GM21515 (cell line): ENCODE data around the gene NPPB.

Source experiments
- ATAC-seq: cut with Tn5 transposase; IDR thresholded peaks from one replicate; pipeline ENCODE4 v1.9.1; 2021; ENCODE audit not compliant: unreplicated experiment

NPPB gene

DNA sequence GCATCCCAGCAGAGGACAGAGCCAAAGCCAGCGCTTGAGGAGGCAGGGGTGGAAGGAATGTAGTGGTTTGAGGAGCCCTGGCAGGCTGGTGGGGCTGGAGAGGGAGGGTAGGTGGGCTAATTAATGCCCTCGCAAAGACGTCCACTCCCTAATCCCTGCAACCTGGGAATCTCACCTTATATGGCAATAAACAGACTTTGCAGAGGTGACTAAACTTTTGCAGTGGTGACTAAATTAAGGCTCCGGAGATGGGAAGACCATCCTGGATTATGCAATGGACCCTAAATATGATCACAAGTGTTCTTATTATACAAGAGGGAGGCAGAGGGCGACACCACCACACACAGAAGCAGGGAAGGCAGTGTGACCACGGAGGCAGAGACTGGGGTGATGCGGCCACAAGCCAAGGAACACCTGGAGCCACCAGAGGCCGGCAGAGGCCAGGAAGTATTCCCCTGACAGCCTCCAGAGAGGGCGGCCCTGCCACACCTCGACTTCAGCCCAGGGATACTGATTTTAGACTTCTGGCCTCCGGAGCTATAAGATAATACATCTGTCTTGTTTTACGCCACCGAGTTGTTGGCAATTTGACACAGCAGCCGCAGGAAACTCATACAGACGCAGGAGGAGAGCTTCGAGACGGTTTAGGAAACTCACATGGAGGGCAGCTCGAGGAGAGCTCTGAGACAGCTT, 23.1 kb upstream of the NPPB start:
- no peak for ATAC-seq

DNA sequence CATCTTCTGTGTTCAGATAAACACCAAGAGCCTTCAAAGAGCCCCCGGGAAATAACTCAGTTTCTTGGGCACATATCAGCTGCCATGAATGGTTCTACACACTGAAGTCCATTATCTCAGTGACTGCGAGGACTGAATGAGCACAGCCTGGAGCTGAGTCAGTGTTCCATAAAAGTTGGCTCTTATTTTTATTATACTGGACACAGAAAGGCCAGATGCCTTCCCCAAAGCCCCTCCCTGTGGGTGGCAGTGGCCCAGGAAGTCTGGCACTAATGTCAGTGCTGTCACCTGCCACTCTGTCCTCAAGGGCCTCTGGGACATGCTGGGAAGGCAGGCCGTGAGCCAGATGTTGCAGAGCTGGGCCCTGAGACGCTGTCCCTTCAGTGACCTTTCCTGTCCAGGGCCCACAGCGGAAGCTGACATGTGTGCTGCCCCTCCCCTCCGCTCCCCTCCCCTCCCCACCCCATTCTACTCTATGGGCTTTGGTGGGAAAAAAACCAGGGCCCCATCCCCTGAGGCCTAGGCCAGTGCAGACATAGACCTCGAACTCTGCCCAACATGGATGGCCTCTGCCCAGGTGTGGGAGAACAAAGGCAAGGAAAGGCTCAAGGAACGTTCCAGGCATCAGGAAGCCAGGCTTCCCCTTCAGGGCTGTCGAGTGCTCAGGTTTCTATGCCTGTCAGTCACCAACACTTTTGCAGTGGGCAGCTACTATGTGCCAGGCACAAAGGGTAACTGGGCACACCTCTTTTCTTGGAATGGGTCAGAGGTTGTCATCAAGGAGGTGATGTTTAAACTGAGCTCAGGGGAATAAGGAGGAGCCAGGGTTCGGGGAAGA, 22.4 kb upstream of the NPPB start:
- no peak for ATAC-seq

DNA sequence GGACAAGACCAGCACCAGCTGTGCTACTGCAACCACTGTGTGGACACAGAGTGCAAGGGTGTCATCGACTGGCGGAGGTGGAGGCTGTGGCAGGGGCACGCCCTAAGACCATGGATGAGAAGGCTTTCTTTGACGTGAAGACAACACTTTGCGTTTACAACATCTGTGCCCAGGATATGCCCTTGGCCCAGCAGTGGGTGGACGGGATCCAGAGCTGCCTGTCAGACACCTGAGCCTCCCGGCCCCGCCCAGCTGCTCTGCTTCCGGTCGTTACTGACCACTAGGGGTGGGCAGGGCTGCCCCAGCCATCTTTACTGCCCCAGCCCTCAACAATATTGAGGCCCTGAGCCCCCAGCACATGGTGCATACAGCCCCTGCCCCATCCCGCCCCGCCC, 21.4 kb upstream of the NPPB start:
- ATAC-seq, result no peak

DNA sequence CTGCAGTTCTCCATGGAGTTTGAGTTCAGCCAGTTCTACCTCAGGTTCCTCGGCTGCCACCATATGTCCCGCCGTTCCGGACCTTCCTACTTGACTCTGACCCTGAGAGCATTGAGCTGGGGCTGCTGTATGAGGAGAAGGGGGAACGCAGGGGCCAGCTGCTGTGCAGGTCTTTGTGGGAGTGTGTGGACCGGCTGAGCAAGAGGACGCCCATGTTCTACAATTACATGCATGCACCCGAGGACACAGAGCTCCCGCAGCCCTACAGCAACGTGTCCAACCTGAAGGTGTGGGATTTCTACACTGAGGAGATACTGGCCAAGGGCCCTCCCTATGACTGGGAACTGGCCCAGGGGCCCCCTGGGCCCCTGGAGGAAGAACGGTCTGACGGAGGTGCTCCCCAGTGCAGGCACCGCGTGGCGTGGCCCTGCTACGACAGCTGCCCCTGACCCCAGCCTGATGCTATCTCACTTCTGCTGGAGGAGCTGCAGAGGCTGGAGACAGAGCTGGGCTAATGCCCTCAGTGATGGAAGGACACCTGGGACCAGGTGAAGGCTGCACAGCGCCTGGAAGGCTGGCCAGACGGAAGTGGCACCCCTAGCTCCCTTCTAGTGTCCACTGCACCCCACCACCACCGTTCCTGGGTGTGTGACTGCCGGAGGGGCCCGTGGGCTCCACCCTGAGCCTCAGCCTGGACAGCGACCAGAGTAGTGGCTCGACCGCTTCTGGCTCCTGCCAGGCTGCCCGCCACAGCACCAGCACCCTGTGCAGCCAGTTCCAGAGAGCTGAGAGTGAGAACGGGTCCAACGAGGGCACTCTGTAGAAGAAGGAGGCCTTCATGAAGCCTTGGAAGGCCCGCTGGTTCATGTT, 20.8 kb upstream of the NPPB start:
- ATAC-seq, result no peak

DNA sequence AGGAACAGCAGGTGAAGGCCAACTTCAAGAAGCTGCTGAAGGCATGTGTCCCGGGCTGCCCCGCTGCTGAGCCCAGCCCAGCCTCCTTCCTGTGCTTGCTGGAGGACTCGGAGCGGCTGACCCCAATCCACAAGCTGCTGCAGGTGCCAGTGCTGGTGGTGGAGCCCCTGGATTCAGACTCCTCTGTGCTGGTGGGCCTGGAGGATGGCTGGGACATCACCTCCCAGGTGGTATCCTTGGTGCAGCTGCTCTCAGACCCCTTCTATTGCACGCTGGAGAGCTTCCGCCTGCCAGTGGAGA, 20.1 kb upstream of the NPPB start:
- ATAC-seq, result no peak

DNA sequence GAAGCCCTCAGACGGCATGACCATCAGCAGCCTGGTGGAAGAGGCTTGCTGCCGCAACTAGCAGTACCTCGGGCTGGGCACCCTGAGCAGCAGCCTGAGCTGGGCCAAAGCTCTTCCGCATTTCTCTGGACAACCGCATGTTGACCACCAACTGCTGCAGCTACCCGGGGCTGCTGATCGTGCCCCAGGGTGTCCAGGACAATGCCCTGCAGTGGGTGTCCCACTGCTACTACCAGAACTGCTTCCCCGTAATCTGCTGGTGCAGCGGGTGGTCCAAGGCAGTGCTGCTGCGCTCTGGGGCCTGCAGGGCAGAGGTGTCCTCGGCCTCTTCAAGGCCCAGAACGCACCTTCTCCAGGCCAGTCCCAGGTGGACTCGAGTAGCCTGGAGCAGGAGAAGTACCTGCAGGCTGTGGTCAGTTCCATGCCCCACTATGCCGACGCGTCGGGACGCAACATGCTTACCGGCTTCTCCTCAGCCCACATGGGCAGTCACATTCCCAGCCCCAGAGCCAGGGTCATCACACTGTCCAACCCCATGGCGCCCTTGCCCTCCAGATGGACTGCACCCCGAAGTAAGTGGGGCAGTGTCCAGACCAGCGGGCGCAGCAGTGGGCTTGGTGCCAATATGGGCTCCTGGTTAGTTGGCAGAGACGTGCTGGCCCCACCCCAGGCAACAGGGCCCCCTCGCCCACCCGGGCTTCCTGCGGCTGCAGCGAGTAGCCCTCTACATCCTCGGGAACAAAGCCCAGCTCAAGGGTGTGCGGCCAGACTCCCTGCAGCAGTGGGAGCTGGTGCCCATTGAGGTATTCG, 19.5 kb upstream of the NPPB start:
- no peak for ATAC-seq

DNA sequence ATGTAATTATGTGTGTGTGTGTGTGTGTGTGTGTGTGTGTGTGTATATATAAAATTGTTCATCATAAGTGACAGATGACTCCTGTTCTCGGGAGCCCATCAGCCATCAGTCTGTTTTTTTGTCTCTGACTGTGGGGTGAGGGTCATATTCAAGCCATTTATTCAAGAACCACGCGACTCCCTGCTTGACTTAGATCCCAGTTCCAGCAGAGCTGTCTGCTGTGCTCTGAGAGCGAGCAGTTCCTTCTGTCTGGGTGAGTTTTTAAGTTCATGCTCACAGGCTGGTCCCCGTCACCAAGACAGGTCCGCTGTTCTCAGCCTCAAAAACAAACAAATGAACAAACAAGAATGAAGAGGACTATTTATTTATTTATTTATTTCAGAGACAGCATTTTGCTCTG, 18.3 kb upstream of the NPPB start:
- ATAC-seq, result no peak

DNA sequence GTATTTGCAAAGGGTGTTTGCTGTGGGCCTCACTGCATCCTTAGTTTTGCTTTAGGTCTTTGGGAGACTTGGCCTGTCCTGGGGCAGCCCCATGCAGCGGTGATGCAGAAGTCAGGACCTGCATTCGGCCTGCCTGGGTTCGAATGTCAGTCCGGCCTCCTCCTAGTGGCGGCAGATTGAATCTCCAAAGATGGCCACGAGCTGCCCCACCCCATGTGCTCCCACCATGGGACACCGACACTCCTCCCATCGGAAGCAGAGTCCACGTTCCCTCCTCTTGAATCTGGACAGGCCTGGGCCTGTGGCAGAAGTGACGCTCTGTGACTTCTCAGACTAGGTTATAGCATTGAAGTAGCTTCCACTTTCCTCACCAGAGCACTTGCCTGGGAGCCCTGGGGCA, 16.3 kb upstream of the NPPB start:
- ATAC-seq, result no peak

DNA sequence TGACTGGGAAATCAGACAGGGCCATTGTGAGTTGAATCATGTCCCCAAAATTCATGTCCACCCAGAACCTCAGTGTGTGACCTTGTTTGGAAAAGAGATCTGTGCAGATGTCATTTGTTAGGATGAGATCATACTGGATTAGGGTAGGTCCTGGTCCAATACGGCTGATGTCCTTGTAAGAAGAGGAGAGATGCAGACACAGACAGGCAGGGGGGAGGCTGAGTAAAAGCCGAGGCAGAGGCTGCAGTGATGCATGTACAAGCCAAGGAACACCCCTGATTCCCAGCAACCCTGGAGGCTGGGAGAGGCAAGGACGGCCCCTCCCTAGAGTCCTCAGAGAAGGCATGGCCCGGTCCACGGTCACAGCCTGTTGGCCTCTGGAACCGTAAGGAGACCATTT, 15.9 kb upstream of the NPPB start:
- no peak for ATAC-seq

DNA sequence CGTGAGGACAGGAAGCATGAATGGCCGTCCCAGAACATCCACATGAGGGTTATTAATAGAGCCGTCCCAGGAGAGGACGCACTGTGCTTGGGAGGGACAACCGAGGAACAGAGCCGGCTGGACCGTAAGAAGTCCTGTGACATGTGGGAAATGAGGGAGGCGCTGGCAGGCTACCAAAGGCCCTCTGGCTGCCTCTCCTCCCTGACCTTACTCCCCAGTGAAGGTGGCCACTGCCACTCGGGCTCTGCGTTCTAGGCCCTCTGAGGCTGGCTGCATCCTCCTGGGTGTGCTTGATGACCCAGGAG, 15.5 kb upstream of the NPPB start:
- ATAC-seq, result no peak

DNA sequence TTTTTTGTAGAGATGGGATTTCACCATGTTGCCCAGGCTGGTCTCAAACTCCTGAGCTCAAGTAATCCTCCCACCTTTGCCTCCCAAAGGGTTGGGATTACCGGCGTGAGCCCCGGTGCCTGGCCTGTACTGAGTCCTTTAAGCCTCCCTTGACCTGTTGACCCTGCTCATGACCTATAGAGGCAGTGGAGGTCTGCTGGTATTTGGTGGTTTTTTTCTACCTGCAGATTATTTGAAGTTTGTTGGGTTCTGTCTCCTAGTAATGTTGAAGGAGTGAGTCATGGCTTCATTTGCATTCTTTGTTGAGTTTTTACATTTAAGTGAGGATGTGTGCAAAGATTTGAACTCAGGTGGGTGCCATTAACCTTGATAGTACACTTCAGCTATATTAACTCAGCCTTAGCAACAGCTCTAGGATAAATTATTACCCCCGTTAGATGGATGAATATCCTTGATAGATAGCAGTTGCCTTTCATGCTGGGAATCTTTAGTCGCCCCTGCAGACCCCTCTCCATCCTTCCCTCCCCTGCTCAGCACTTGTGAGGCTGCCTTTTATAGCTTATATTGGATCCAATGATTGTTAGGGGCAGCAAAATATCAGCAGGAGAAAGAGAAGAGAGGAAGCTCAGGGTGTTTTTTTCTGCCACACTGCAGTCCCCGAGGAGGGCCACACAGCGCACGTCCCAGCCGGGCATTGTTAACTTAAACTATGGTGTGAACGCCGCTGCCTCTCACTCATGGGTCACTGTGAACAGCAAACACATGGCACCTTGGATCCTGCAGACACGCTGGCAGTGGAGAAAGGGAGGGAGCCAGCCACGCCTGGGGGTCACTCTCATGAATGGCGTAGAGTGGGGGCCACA, 14.9 kb upstream of the NPPB start:
- ATAC-seq, result no peak

DNA sequence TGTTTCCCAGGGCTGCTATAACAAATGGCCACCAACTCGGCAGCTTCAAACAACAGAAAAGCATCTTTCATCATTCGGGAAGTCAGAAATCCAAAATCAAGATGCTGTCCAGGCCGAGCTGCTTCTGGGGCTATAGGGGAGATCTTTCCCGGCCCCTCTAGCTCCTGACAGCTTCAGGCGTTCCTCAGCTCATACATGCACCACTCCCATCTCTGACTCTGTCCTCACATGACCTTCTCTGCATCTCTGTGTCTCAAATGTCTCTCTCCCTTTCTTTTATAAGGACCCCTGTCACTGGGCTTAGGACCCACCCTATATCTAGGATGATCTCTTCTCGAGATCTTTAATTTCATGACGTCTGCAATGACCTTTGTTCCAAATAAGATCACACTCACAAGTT, 13.8 kb upstream of the NPPB start:
- ATAC-seq, result no peak

DNA sequence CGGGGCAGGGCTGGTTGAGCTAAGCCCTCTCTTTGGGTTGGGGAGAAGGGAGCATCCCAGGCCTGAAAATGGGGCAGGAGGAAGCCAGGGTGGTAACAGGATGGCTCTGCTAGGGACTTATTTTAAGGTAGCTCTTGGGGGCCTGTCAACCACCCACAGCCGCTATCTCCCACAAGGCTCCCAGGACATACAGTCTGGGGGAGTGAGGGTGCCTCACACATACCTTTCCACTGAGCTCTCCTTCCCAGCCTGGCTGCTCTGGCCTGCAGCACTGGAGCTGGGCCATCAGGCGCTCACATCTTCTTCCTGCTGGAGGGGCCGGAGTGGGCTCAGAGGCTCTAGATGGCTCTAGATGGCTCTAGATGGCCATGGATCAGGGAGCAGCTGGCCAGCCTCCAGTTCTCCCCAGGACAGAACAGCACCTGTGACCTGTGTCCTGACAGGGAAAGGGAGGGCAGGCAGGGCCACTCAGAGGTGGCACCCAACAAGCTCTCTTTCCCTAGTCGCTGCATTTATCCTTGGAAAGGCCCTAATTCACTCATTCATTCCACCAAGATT, 11.0 kb upstream of the NPPB start:
- no peak for ATAC-seq

DNA sequence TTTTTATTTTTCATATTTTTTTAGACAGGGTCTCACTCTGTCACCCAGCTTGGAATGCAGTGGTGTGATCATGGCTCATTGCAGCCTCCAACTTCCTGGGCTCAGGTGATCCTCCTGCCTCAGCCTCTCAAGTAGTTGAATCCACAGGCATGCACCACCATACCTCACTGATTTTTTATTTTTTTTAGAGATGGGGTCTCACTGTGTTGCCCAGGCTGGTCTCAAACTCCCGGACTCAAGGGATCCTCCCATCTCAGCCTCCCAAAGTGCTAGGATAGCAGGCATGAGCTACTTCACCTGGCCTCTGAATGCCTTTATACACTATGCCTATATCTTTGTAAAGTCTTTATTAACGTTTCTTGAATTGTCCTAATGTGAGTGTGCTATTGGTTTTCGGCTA, 10.4 kb upstream of the NPPB start:
- ATAC-seq, result no peak

DNA sequence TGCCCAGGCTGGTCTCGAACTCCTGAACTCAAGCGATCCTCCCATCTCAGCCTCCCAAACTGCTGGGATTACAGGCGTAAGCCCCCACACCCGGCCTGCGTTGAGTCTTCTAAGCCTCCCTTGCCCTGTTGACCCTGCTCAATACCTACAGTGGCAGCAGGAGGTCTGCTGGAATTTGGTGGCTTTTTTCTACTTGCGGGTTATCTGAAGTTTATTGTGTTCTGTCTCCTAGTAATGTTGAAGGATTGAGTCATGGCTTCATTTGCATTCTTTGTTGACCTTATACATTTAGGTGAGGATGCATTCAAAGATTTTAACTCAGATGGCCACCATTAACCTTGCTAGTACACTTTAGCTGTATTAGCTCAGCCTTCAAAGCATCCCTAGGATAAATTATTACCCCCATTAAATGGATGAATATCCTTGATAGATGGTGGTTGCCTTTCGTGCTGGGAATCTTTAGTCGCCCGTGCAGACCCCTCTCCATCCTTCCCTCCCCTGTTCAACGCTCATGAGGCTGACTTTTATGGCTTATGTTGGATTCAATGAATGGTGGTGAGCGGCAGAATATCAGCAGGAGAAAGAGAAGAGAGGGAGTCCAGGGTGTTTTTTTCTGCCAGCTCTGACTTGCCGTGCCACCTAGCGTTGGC, 9.7 kb upstream of the NPPB start:
- no peak for ATAC-seq

DNA sequence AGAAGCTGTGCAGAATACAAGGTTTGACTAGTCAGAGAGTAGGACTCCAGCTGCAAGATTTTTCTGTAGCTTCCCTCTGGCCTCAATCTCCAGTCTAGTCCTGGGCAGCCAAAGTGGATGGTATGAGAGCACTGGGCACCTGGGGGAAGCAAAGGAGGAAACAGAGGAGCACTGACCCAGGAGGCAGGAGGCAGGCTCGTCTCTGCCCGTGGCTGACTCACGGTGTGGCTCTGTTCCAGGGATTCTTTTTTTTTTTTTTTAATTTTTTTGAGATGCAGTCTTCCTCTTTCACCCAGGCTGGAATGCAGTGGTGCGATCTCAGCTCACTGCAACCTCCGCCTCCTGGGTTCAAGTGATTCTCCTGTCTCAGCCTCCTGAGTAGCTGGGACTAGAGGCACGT, 4.1 kb upstream of the NPPB start:
- no peak for ATAC-seq

DNA sequence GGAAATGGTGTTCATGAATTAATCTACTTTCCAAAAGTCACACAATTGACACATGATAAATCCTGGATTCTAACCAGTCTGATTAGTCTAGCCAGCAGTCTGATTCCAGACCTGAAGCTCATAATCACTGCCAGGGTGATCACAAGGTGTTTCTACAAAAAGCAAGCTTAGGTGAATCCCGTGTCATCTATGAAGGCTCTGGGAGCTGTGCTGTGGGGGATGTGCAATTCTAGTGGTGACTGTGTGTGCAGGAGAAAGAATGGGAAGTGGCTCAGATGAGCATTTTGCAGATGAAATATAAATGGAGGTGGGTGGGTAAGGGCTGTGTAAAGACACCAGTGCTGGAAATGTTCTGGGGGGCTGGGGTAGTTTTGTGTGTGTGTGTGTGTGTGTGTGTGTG, 1.8 kb upstream of the NPPB start:
- no peak for ATAC-seq

DNA sequence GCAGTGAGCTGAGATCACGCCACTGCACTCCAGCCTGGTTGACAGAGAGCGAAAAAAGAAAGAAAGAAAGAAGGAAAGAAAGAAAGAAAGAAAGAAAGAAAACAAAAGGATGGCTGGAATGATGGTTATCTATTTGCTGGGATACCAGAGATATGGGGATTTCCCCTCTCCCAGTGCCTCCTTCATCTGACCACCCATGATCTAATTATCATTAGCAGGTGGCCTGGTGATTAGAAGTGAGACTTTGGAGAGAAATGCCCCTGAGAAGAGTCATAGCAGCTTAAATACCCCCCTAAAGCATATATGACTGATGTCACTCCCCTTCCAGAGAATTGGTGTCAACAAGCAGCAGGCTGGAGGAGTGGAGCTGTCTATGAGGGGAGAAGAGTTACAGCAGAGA, 1.3 kb upstream of the NPPB start:
- no peak for ATAC-seq

DNA sequence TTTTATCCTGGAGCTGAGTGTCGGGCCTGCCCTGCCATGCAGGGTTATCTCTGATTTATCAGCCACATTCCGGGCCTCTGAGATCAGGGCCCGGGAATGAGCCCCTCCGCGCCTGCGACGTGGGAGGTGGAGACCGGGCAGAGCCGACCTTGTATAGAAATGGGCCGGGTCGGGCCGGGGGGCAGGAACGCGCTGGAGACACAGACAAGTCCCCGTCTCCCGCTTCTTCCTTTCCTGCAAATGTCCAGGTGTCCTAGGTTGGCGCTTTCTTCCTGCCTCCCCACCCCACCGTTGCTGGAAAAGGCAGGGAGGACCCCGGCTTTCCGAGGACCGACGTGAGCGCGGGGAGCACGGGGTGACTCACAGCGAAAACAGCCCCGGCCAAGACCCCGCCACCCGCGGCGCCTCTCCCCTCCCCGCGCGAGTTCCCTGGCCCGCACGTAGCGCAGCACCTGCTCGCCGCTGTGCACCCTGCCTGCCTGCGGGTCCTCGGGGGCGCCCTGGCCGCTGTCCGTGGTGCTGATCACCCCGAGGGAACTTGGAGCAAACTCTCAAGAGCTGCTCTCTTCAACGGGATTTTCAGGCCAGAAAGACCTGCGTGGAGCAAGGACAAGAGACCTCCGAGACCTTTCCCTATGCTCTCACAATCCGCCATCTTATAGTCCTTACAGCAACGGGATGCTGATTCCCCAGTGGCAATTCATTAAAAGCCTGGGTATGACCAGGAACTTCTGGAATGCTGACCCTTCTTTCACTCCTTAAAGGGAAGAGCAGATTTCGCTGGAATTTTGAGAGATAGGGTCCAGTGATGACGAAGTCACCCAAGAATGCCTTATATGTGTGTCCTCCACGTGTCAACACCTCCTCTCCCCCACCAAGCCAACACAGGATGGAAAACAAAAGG, 475 bp upstream of the NPPB start:
- no peak for ATAC-seq
